ENCODE results near the gene TTC7B.

DNA sequence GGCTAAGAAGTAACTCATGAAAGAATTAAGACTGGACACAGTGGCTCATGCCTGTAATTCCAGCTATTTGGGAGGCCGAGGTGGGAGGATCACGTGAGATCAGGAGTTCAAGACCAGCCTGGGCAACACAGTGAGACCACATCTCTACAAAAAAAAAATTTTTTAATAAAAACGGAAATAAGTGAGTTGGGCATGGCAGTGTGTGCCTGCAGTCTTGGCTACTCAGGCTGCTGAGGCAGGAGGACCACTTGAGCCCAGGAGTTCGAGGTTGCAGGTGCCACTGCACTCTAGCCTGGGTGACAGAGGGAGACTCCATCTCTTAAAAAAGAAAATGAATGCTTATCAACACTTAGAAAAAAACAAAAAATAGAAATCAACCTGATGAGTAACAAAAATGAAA lies 301.7 kb downstream of the TTC7B start:
- TF ChIP-seq EZH2phosphoT487 (IDR thresholded peaks at IDR 0.05; ENCODE audit: insufficient read depth, low read depth) (no peak), EZH2 (IDR thresholded peaks at IDR 0.05; ENCODE audit: insufficient read depth, poor library complexity, severe bottlenecking) (no peak)
